PFSK-1 (cell line): ENCODE results near the gene CPT2.

Experiments used
- FOXP2 ChIP-seq: optimal IDR thresholded peaks from 2 replicates; pipeline ENCODE3; 2011; ENCODE audit warnings: borderline replicate concordance, control low read depth, inconsistent platforms; ENCODE audit not compliant: insufficient read depth; ENCODE audit errors: extremely low read length, extremely low read depth
- POLR2AphosphoS5 ChIP-seq: IDR thresholded peaks from 2 replicates; pipeline ENCODE4 v1.6.1; 2012; ENCODE audit warnings: low read depth, mild to moderate bottlenecking, control low read depth, low read length, moderate library complexity
- SIN3A ChIP-seq: IDR thresholded peaks from 2 replicates; pipeline ENCODE4 v1.6.1; 2012; ENCODE audit warnings: mild to moderate bottlenecking, low read length, moderate library complexity, borderline replicate concordance; ENCODE audit not compliant: insufficient read depth
- TAF1 ChIP-seq: IDR thresholded peaks from 2 replicates; pipeline ENCODE4 v1.6.1; 2012; ENCODE audit warnings: low read length, control low read depth, borderline replicate concordance; ENCODE audit not compliant: insufficient read depth
- TF ChIP-seq, protein P1 (sequence below), 2 experiments: IDR thresholded peaks; 2 replicates each; pipeline versions ENCODE4 v1.6.1 to v1.8.0; 2011 to 2012; ENCODE audit warnings: low read depth in 2 of 2, low read length in 2 of 2, control low read depth in 1 of 2, inconsistent platforms in 1 of 2, mild to moderate bottlenecking in 1 of 2, moderate library complexity in 1 of 2; ENCODE audit not compliant: insufficient read depth in 1 of 2

The CPT2 gene

DNA sequence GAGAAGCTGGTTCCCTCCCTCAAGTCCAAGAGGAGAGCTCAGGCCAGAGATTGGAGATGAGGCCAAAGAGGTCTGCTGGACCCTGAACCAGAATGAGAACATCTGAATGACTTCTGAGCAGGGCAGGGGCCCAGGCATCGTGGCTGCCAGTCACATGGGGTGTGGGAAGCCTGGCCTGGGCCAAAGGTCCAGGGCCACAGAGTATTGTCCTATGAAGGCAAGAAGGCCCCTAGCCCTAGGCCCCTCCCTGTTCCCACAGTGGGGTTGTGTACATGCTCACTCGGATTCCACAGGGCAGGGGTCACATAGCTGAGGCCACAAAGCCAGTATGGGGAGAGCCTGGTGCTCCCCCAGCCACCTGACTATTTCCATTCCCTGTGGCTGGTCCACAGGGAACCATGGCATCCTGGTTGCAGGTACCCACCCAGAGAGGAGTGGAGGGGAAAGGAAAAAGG, 35.7 kb upstream of the CPT2 start:
- TF ChIP-seq FOXP2, result no peak
- no peak for TF ChIP-seq SIN3A
- TF ChIP-seq, protein P1, sequence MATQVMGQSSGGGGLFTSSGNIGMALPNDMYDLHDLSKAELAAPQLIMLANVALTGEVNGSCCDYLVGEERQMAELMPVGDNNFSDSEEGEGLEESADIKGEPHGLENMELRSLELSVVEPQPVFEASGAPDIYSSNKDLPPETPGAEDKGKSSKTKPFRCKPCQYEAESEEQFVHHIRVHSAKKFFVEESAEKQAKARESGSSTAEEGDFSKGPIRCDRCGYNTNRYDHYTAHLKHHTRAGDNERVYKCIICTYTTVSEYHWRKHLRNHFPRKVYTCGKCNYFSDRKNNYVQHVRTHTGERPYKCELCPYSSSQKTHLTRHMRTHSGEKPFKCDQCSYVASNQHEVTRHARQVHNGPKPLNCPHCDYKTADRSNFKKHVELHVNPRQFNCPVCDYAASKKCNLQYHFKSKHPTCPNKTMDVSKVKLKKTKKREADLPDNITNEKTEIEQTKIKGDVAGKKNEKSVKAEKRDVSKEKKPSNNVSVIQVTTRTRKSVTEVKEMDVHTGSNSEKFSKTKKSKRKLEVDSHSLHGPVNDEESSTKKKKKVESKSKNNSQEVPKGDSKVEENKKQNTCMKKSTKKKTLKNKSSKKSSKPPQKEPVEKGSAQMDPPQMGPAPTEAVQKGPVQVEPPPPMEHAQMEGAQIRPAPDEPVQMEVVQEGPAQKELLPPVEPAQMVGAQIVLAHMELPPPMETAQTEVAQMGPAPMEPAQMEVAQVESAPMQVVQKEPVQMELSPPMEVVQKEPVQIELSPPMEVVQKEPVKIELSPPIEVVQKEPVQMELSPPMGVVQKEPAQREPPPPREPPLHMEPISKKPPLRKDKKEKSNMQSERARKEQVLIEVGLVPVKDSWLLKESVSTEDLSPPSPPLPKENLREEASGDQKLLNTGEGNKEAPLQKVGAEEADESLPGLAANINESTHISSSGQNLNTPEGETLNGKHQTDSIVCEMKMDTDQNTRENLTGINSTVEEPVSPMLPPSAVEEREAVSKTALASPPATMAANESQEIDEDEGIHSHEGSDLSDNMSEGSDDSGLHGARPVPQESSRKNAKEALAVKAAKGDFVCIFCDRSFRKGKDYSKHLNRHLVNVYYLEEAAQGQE (IDR thresholded peaks at IDR 0.05; ENCODE audit: insufficient read depth in 1 of 2, low read depth in 2 of 2, low read length in 2 of 2), result no peak
- TF ChIP-seq TAF1, result no peak
- TF ChIP-seq POLR2AphosphoS5, result no peak

DNA sequence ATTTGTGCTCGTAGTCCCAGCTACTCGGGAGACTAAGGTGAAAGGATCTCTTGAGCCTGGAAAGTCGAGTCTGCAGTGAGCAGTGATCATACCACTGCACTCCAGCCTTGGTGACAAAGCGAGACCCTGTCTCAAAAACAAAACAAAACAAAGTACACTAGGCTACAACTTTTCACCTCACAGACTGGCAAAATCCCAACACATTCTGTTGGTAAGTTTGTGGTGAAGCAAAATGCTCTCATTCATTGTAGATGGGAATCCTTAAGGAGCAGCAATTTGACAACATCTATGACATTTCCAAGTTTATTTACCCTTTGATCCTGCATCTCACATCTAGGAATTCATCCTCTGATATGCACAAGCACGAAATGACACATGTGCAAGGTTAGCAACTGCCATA, 34.0 kb upstream of the CPT2 start:
- TF ChIP-seq FOXP2 (no peak), SIN3A (no peak), TAF1 (no peak), POLR2AphosphoS5 (no peak)
- TF ChIP-seq, protein P1 (IDR thresholded peaks at IDR 0.05; ENCODE audit: insufficient read depth in 1 of 2, low read depth in 2 of 2, low read length in 2 of 2), result no peak

DNA sequence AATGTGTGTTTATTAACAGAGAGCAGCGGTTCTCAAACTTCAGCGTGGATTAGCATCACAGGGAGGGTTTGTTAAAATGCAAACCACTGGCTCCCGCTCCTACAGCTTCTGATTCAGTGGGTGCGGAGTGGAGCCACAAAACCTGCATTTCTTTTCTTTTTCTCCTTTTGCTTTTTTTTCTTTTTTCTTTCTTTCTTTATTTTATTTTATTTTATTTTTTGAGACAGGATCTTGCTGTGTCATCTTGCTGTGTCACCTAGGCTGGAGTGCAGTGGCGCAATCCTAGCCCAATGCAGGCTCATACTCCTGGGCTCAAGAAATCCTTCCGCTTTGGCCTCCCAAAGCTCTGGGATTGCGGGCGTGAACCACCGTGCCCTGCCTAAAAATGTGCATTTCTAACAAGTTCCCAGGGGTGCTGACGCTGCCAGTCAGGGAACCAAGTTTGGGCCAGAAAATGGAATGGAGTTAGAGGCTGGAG, 33.3 kb upstream of the CPT2 start:
- TF ChIP-seq, protein P1 (IDR thresholded peaks at IDR 0.05; ENCODE audit: insufficient read depth in 1 of 2, low read depth in 2 of 2, low read length in 2 of 2), result no peak
- TF ChIP-seq FOXP2 (no peak), SIN3A (no peak)

DNA sequence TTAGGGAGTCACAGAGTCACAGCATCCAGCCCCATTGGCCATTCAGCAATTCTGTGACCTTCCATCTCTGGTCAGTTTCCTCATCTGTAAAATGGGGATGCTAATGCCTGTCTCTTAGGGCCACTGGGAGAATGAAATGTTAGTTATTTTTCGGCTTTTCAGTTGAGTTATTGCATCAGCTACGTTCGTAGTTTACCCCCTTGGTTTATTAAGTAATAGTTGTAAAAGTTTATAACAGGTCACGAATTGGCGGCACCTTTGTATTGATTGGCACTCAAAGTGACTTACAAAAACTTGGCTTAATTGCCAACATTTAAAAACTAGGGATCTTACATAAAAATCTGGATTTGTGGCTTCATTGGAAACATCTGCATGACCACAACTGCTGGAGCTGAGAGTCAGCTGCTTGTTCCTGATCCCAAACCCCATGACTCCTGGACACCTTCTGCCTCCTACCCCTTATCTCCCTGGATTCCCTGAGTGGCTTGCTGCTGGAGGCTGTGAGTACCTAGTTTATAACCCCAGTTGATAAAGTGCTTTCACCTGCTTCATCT, 31.1 kb upstream of the CPT2 start:
- TF ChIP-seq, protein P1 (IDR thresholded peaks at IDR 0.05; ENCODE audit: insufficient read depth in 1 of 2, low read depth in 2 of 2, low read length in 2 of 2), result no peak
- TF ChIP-seq POLR2AphosphoS5 (no peak), TAF1 (no peak), FOXP2 (no peak), SIN3A (no peak)

DNA sequence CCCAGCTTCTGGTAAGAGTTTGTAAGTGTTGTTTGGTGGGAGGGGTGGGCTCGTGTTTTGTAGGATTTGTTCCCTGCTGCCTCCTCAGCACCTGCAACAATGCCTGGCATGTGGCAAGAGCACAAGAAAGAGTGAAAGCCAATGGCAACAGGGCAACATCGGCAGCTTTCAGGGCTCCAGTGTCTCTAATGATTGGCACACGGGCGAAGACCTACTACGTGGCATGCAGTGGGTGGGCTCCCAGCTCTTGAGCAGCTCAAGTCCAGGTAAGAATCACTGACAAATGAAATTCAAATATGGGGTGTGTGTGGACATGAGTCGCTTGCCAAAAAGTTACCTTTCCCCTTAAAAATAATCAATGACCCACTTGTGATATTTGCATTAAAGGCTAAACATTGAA, 30.3 kb upstream of the CPT2 start:
- no peak for TF ChIP-seq SIN3A
- TF ChIP-seq FOXP2, result no peak
- TF ChIP-seq POLR2AphosphoS5, result no peak
- no peak for TF ChIP-seq TAF1
- TF ChIP-seq, protein P1 (IDR thresholded peaks at IDR 0.05; ENCODE audit: insufficient read depth in 1 of 2, low read depth in 2 of 2, low read length in 2 of 2), result no peak
